Common myeloid progenitor, CD34-positive (primary cell): Measurements from ENCODE around the gene HDAC9.

Source experiments
- CTCF ChIA-PET: fragments of 350-600 bp; sonication (Branson Sonifier 250); formaldehyde crosslinking; loops from one replicate; lab custom pipeline; 2021; ENCODE audit warnings: antibody characterized with exemption; lab: Charles Lee
- POLR2A ChIA-PET: fragments of 350-600 bp; sonication (Branson Sonifier 250); formaldehyde crosslinking; loops from one replicate; lab custom pipeline; 2021; ENCODE audit warnings: antibody characterized with exemption; lab: Charles Lee
- DNase-seq, 3 donors: peaks; one replicate each; pipeline versions ENCODE4 v3.0.0 to v3.0.0-alpha.2; 2013
- H3K27ac ChIP-seq, 2 experiments: 1 replicate in 1 of 2; 2 replicates in 1 of 2; pipeline ENCODE4 v1.7.0; 2013; ENCODE audit warnings: inconsistent platforms in 2 of 2, low read length in 2 of 2, mild to moderate bottlenecking in 2 of 2, low read depth in 1 of 2, moderate library complexity in 1 of 2; ENCODE audit not compliant: severe bottlenecking in 2 of 2, insufficient read depth in 1 of 2, poor library complexity in 1 of 2
- H3K27me3 ChIP-seq, 5 experiments: replicated peaks in 2 of 5; 1 replicate in 3 of 5; 2 replicates in 2 of 5; pipeline versions ENCODE4 v1.6.1 to v1.7.0; 2013; ENCODE audit warnings: low read length in 4 of 5, mild to moderate bottlenecking in 2 of 5, moderate library complexity in 2 of 5, inconsistent platforms in 1 of 5; ENCODE audit not compliant: insufficient read depth in 5 of 5, control insufficient read depth in 4 of 5
- H3K36me3 ChIP-seq, 4 experiments: 1 replicate in 2 of 4; 2 replicates in 2 of 4; pipeline versions ENCODE4 v1.6.1 to v1.7.0; 2013; ENCODE audit warnings: low read length in 3 of 4, control low read depth in 1 of 4, mild to moderate bottlenecking in 1 of 4; ENCODE audit not compliant: control insufficient read depth in 4 of 4, insufficient read depth in 4 of 4
- H3K4me1 ChIP-seq, 4 experiments: 1 replicate in 3 of 4; 2 replicates in 1 of 4; pipeline versions ENCODE4 v1.6.1 to v1.7.1; 2013; ENCODE audit warnings: low read length in 3 of 4, mild to moderate bottlenecking in 3 of 4, control low read depth in 1 of 4, inconsistent platforms in 1 of 4, moderate library complexity in 1 of 4; ENCODE audit not compliant: control insufficient read depth in 4 of 4, insufficient read depth in 4 of 4; ENCODE audit errors: control extremely low read depth in 1 of 4
- H3K4me3 ChIP-seq, 7 experiments: 1 replicate in 4 of 7; 2 replicates in 3 of 7; pipeline versions ENCODE4 v1.5.1 to v1.7.0; 2013; ENCODE audit warnings: mild to moderate bottlenecking in 7 of 7, low read length in 6 of 7, moderate library complexity in 6 of 7, inconsistent platforms in 2 of 7, low read depth in 2 of 7, control low read depth in 1 of 7; ENCODE audit not compliant: insufficient read depth in 4 of 7, control insufficient read depth in 1 of 7; ENCODE audit errors: extremely low read depth in 1 of 7
- H3K9me3 ChIP-seq, 5 experiments: 1 replicate in 4 of 5; 2 replicates in 1 of 5; pipeline versions ENCODE4 v1.6.1 to v1.7.1; 2013; ENCODE audit warnings: low read length in 4 of 5, mild to moderate bottlenecking in 2 of 5, inconsistent platforms in 1 of 5, low read depth in 1 of 5, moderate library complexity in 1 of 5; ENCODE audit not compliant: control insufficient read depth in 4 of 5, insufficient read depth in 2 of 5; ENCODE audit errors: control extremely low read depth in 1 of 5
- WGBS: methylation state at CpG from one replicate; pipeline ENCODE4 v1.1.5; 2013; ENCODE audit not compliant: insufficient coverage; 5-methylcytosine and 5-hydroxymethylcytosine counted together

Gene HDAC9

DNA sequence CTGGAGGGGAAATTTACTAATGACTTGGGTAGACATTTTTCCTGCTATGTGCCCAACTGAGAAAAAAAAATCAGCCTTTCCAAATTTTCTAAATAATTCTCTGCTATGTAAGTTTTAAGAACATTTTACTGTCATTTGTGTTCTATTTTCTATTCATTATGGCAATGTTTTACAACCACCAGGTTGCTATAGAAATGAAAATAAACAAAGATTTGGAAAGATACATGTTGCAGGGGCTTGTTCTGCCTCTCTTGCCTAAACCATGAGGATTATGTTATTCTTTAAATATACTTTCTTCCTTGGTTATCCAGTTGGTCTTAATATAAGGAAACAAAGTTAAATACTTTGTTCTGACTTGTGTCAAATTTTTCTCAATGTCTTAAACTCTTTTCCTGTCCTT, 364.7 kb downstream of the HDAC9 start:
- POLR2A ChIA-PET, result no interaction called here
- Histone ChIP-seq H3K4me1 (no peaks in the 10 kb centered on the region), H3K36me3 (no peaks in the 10 kb centered on the region), H3K4me3 (no peak overlapping the region), H3K9me3 (no peaks in the 10 kb centered on the region), H3K27me3 (no peaks in the 10 kb centered on the region), H3K27ac (no peak overlapping the region)
- CTCF ChIA-PET, result interaction anchor here (0.7 kb wide), 1 partner anchor 42 kb away, joined by 5 read pairs; no protein-coding TSS in a partner anchor
- no peak for DNase-seq

DNA sequence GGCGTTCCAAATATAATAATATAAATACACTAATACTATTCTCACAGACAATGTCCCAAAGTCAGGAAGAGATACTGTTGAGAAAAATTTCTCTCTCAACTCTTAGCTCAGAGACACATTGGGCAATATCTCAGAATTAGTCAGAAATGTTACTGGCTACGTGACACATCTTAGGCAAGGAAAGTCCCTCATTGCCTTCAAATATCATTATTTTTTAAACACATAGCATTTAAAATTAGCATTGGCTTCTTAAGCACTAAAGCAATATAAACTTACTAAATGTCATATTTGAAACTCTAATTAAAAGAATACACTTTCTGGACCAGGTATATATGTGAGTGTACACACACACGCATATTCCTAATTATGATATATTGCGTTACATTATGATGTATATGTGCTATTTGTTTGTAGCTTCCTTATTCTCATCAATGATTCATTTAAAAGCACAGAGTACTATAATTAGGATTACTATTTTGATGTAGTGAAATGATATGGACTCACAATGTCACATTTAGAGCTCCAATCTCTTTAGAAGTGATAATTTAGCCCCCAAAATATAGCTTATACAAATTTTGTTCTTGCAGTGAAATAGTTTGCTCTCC, 366.1 kb downstream of the HDAC9 start:
- no peak for DNase-seq
- POLR2A ChIA-PET, result no interaction called here
- no peaks in the 10 kb centered on the region for H3K27me3 ChIP-seq
- H3K27ac ChIP-seq, result no peak overlapping the region
- H3K4me1 ChIP-seq, result no peaks in the 10 kb centered on the region
- CTCF ChIA-PET, result no interaction called here
- no peaks in the 10 kb centered on the region for H3K9me3 ChIP-seq
- no peak overlapping the region for H3K4me3 ChIP-seq
- H3K36me3 ChIP-seq, result no peaks in the 10 kb centered on the region
- 100% methylated on average over 1 of the region's 4 CpGs for WGBS

DNA sequence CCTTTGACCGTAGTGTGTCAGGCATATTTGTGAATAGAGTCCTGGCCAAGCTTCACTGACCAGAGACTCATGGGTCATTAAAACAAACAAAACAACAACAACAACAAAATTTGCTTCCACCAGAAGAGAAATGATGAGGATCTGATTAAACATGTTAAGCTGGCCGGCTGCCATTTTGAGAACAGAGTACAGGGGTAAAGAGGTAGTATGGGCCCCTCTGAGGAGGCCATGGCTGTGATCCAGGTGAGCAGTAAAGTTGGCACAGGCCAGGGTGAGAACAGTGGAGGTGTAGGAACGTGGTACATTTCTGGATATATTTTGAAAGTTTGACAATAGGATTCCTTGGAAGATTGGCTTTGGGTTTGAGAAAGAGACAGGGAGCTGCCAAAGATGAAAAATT, 369.4 kb downstream of the HDAC9 start:
- WGBS, result 92% methylated on average over 2 of the region's 3 CpGs
- ChIA-PET POLR2A (no interaction called here), CTCF (no interaction called here)
- DNase-seq, result no peak
- H3K27ac ChIP-seq, result no peak overlapping the region
- no peaks in the 10 kb centered on the region for H3K9me3 ChIP-seq
- H3K4me3 ChIP-seq, result no peak overlapping the region
- no peaks in the 10 kb centered on the region for H3K36me3 ChIP-seq
- H3K4me1 ChIP-seq, result no peaks in the 10 kb centered on the region
- no peaks in the 10 kb centered on the region for H3K27me3 ChIP-seq

DNA sequence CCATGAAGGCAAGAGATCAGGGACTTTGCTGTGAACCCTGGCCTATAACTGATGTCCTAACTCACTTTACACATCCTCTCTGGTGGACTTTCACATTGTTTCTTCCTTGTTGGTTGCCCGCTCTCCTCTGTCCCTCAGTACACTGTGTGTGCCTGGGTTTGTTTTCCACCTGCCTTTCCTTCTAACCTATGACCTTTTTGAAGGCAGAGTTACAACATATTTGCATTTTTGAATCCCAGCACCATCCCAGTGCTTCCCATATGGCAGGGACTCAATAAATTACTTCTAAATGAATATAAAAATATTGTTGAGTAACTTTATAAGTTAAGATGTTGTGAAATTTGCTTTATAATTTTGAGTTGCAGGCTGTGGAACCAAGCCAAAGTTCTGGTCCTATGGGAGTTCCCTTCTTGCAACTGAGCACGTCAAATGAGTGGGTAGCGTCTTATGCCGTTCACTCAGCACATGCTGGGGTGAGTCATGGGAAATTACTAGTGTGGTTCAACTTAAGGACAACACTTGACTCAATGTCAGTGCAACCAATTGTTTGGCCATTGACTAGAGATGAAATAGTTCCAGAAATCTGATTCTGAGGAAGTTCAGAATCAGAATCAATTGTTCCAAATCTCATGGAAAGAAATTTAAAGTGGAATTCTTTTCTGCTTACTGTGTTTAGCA, 370.9 kb downstream of the HDAC9 start:
- ChIA-PET CTCF (no interaction called here), POLR2A (no interaction called here)
- Histone ChIP-seq H3K27ac (no peak overlapping the region), H3K36me3 (no peaks in the 10 kb centered on the region), H3K9me3 (no peaks in the 10 kb centered on the region), H3K4me3 (no peak overlapping the region), H3K4me1 (no peaks in the 10 kb centered on the region), H3K27me3 (no peaks in the 10 kb centered on the region)
- no peak for DNase-seq
- 98% methylated on average over 3 of the region's 4 CpGs for WGBS

DNA sequence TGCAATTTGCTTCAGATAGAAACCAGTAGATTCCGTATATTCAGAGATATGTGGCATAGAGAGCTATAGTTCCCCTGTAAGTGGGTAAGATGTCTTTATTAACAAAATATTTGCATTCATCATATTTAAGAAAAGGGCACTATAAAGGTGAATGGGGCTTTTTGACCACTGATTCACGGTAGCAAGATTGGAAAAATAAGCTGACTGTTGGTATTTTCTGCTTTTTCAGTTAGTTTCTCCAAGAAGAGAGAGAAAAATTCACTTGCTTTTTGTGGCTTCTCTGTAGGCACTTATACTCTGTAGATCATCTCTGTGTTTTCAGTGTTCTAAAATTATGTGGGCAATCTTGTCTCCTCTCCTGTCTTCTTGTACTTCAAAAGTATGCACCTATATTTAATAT, 376.8 kb downstream of the HDAC9 start:
- no peaks in the 10 kb centered on the region for H3K27me3 ChIP-seq
- 100% methylated on average over 1 of the region's 2 CpGs for WGBS
- H3K36me3 ChIP-seq, result no peaks in the 10 kb centered on the region
- no peaks in the 10 kb centered on the region for H3K9me3 ChIP-seq
- ChIA-PET POLR2A (no interaction called here), CTCF (no interaction called here)
- no peaks in the 10 kb centered on the region for H3K4me1 ChIP-seq
- no peak for DNase-seq
- H3K4me3 ChIP-seq, result no peak overlapping the region
- H3K27ac ChIP-seq, result no peak overlapping the region

DNA sequence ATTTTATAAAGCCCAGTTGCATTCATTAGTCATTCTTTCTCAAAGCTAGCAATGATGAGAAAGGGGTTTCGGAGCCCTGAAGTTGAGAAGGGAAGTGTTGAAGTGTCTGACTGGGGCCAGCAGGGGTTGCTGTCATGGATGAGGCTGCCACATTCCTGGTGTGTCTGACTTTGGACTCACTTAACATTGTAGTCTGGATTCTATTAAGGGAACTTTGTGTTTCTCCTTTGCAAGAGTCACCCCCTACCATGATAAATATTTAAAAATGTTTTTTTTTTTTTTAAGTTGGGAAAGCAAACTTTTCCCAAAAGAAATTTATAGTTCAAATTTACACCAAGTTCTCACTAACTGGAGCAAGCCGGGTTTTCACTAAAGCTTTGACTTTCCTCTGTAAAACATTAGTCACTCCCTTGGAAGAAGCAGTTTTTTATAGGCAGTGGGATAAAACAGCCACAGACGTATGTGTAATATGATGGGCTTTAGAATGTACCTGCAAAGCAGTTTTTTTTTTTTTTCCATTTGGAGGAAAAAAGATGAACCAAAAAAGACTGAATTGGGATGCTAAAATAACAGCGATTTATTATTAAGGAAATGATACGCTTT, 378.3 kb downstream of the HDAC9 start:
- ChIA-PET CTCF (no interaction called here), POLR2A (no interaction called here)
- Histone ChIP-seq H3K4me3 (no peak overlapping the region), H3K36me3 (no peaks in the 10 kb centered on the region), H3K9me3 (peaks cover 0 to 3% (median 0%) of the 10 kb centered on the region in 5 experiments), H3K27me3 (no peaks in the 10 kb centered on the region), H3K27ac (no peak overlapping the region), H3K4me1 (no peaks in the 10 kb centered on the region)
- no peak for DNase-seq
- 100% methylated on average over 1 of the region's 5 CpGs for WGBS

DNA sequence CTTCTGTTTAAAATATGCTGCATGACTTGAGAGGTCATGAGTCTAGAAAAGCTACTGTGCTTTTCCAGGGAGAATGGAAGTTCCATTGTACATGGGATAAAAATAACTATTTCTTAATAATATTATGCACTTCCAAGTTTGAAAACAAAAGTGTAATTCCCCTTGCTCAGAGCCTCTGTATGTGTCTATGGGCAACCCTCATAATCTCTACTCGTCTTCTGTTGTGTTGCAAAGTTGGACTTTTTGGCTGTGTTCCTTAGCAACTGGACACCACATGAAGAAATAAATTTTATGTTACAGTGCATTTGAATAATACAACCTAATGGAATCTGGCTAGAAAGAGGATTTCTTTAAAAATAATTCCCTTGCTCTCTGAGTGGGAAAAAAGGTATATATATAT, 379.3 kb downstream of the HDAC9 start:
- no CpG with 5 or more reads among the region's 1 CpG for WGBS
- H3K36me3 ChIP-seq, result no peaks in the 10 kb centered on the region
- CTCF ChIA-PET, result no interaction called here
- no peak overlapping the region for H3K27ac ChIP-seq
- no peaks in the 10 kb centered on the region for H3K4me1 ChIP-seq
- no peaks in the 10 kb centered on the region for H3K27me3 ChIP-seq
- no peak for DNase-seq
- POLR2A ChIA-PET, result no interaction called here
- peaks cover 0 to 6% (median 0%) of the 10 kb centered on the region in 5 experiments for H3K9me3 ChIP-seq
- H3K4me3 ChIP-seq, result no peak overlapping the region
